T-helper 2 cell treated with Interferon-gamma antibody and Interleukin-4, amounts not matched to agents 5 μg/mL and 100 μg/mL, for 36 hours (primary cell): ENCODE measurements around the gene LPCAT1.
"Not testable (repeated sequence)": the region's sequence is repeated elsewhere in the genome, so short reads cannot be mapped to it uniquely, and the experiment has no call there.

ENCODE experiments used
- DNase-seq: peaks from one replicate; pipeline ENCODE4 v3.0.0; 2021; ENCODE audit warnings: low spot score
- H3K27ac Mint-ChIP-seq: one replicate; pipeline ENCODE4 v1.8.0; 2021; ENCODE audit warnings: mild to moderate bottlenecking, mixed read lengths
- H3K27me3 Mint-ChIP-seq: one replicate; pipeline ENCODE4 v1.8.0; 2021; ENCODE audit warnings: low read depth, mixed read lengths
- H3K36me3 Mint-ChIP-seq: one replicate; pipeline ENCODE4 v1.8.0; 2021; ENCODE audit warnings: low read depth, mixed read lengths
- H3K4me1 Mint-ChIP-seq: one replicate; pipeline ENCODE4 v1.8.0; 2021; ENCODE audit warnings: low read depth, mixed read lengths
- H3K4me3 Mint-ChIP-seq: one replicate; pipeline ENCODE4 v1.8.0; 2022; ENCODE audit warnings: mild to moderate bottlenecking, moderate library complexity, mixed read lengths
- H3K9me3 Mint-ChIP-seq: one replicate; pipeline ENCODE4 v1.8.0; 2021; ENCODE audit warnings: mixed read lengths

LPCAT1 gene

DNA sequence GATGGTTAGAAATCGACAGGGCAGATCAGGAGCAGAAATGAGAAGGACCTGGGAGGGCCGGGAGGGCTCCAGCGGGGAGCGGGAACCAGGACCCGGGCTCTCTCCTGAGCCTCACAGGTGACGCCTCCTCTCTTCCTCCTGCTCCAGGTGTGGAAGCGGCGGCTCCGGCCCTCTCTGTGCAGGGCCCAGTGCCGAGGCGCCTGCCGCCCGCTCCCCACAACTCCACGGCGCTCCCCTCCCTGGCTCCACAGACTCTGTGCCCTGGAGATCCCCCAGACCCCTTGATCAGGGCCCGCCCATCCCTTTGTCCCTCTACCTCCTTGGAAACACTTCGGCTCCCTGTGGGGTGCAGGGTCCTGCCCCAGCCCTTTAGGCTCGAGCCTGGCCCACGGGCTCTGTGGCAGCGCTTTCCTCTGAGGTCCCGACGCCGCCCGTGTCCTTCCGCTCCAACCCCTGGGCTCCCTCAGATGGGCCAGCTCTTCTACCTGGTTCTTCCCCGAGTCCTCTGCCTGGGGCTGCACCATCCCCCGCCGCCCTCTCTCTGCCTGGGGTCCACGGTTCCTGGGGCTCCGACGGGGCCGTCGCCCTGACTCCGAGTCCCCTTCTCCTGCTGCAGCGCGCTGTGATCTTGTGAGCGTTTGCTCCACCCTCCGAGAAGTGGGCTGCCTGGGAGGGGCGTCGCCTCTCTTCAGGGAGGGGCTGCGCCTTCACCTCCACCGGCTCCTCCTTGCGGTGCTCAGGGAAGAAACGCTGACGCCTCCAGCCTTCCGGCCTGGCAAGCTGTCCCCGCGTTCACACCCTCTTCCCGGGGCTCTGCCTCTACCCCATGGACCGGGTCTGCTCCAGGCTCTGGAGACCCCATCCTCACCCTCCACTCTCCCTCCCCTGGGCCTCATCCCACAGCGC lies 56.2 kb downstream of the LPCAT1 start:
- no peaks in the 10 kb centered on the region for H3K27me3 Mint-ChIP-seq
- H3K4me3 Mint-ChIP-seq: no peak overlapping the region
- no peaks in the 10 kb centered on the region for H3K4me1 Mint-ChIP-seq
- DNase-seq: no peak
- peaks cover 36% of the 10 kb centered on the region for H3K36me3 Mint-ChIP-seq
- no peak overlapping the region for H3K27ac Mint-ChIP-seq
- H3K9me3 Mint-ChIP-seq: peaks cover 9% of the 10 kb centered on the region

DNA sequence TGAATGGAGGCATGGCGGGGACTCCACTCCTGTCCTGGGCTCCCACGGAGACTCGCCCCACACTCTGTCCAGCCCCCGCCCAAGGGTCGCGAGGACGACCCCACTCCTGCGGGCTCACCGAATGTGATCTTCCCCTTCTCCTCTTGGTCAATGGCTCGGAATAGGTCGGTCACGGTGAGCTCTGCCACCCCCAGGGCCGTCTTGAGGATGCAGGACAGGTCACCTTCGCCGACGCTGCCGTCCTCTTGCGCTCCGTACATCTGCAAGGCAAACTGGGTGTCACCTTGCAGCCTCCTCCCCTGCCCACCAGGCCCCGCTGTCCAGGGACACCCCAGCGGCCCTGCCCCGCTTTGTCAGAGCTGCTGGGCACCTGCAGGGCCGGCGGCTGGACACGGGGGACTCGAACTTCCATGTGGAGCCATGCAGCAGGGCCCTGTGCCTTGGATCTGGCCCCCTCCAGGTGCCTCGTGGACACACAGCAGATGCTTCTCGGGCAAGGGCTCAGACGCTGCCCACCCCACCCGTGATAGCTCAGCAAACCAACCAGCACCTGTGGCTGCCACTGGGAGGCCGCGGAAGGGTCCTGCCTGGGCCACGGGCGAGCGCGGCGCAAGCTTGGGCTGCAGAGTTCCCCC lies 57.0 kb downstream of the LPCAT1 start:
- no peaks in the 10 kb centered on the region for H3K4me1 Mint-ChIP-seq
- H3K27ac Mint-ChIP-seq: no peak overlapping the region
- H3K9me3 Mint-ChIP-seq: peaks cover 9% of the 10 kb centered on the region
- no peak overlapping the region for H3K4me3 Mint-ChIP-seq
- no peaks in the 10 kb centered on the region for H3K27me3 Mint-ChIP-seq
- no peak for DNase-seq
- peaks cover 44% of the 10 kb centered on the region for H3K36me3 Mint-ChIP-seq

DNA sequence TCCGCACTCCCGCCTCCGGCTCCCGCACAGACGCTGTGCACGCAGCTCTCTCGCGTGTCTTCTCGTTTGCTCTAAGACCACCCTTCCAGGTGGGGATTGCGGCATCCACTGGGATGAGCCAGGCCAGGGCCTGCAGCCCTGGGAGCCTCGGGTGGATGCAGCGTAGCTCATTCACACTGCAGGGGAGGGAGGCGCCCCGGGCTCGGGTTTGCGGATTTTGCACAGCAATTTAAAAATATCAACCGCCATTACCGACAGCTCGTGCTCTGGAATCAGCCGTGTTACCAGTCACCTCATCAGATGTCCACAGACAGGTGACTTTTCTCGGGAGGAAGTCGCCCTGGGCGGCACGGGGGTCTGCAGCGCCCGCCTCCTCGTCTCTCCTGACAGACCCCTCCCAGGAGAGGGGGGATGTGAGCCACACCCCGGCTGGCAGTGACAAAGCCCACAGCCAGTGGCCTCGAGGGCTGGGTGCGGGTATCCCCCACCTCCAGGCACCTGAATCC lies 57.7 kb downstream of the LPCAT1 start:
- no peak for DNase-seq
- Mint-ChIP-seq H3K4me3 (no peak overlapping the region), H3K9me3 (peaks cover 9% of the 10 kb centered on the region), H3K36me3 (peaks cover 49% of the 10 kb centered on the region), H3K27ac (no peak overlapping the region), H3K27me3 (no peaks in the 10 kb centered on the region), H3K4me1 (no peaks in the 10 kb centered on the region)

DNA sequence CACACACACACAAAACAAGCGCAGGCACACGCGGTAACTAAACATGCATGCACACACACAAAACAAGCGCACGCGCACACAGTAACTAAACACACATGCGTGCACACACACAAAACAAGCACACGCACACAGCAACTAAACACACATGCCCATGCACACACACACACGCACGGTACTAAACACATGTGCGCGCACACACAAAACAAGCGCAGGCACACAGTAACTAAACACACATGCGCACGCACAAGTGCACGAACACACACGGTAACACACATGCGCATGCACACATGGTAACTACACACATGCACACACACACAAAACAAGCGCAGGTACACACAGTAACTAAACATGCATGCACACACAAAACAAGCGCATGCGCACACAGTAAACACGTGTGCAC lies 58.6 kb downstream of the LPCAT1 start:
- Mint-ChIP-seq H3K27me3 (no peaks in the 10 kb centered on the region), H3K27ac (no peak overlapping the region), H3K4me3 (no peak overlapping the region), H3K9me3 (peaks cover 9% of the 10 kb centered on the region), H3K36me3 (peaks cover 54% of the 10 kb centered on the region), H3K4me1 (no peaks in the 10 kb centered on the region)
- DNase-seq: no peak

DNA sequence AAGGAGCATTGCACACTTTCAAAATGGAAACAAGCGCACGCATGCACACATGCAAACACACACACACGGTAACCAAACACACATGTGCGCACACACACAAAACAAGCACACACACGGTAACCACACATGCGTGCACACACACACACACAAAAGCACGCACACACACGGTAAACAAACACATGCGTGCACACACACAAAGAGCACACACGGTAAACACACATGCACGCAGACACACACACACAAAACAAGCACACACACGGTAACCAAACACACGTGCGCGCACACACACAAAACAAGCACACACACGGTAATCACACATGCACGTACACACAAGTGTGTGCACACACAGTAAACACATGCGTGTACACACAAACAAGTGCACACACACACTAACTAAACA lies 59.2 kb downstream of the LPCAT1 start:
- H3K9me3 Mint-ChIP-seq: peaks cover 9% of the 10 kb centered on the region
- H3K27me3 Mint-ChIP-seq: no peaks in the 10 kb centered on the region
- peak overlapping the region; percentile 31 for H3K27ac Mint-ChIP-seq
- no peak for DNase-seq
- no peaks in the 10 kb centered on the region for H3K4me1 Mint-ChIP-seq
- no peak overlapping the region for H3K4me3 Mint-ChIP-seq
- peaks cover 57% of the 10 kb centered on the region for H3K36me3 Mint-ChIP-seq

DNA sequence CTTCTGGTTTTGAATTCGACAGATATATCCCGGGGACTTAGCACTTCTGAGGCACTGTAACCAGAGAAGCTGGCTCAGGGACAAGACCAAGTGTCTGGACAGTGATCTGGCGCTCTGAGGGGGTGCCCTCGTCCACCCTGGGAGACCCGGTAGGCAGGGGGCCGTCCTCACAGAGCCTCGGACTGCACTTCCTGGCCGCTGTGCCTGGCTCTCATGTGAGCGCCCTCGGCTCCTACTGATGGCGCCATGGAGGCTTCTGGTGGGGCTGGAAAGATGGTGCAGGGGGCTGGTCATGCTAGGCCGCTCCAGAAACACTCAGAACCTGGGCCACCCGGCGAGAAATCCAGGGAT lies 59.7 kb downstream of the LPCAT1 start:
- no peak overlapping the region for H3K27ac Mint-ChIP-seq
- no peak overlapping the region for H3K4me3 Mint-ChIP-seq
- H3K27me3 Mint-ChIP-seq: no peaks in the 10 kb centered on the region
- DNase-seq: no peak
- peaks cover 57% of the 10 kb centered on the region for H3K36me3 Mint-ChIP-seq
- H3K4me1 Mint-ChIP-seq: no peaks in the 10 kb centered on the region
- H3K9me3 Mint-ChIP-seq: peaks cover 9% of the 10 kb centered on the region

DNA sequence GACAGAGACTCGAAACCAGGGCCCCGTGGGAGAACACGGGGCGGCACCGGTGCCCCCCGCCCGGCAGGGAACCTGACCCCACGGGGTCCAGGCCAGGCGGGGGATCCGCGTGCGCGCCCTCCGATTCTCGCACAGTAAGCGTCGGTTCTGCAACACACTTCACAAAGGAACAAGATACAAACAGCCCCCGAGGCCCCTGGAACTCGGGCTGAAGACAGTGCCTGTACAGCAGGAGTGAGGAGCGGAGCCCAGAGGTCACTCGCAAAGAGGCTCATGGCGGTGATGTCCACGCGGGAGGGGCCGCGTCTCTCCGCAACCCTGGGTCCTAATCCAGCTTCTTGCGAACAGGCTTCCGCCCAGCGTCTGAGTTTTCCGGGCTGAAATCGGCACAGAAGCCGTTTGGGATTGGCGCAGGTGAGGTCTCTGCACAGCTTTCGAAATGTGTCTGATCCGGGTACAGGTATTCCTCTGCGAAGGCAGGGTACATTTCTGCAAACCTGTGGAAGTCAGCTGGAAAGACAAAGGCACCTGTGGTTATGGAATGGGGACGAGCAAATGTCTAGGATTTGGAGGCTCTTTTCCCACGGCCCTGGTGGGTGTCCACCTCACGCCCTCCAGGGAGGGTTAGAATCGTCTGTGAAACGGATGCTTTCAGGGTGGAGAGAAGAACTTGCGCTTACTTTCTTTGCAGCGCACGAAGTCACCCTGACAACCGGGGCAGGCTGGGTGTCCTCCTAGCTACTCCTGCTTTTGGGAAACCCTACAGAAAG lies 60.2 kb downstream of the LPCAT1 start:
- no peak for DNase-seq
- Mint-ChIP-seq H3K9me3 (peaks cover 10% of the 10 kb centered on the region), H3K36me3 (peaks cover 58% of the 10 kb centered on the region), H3K4me3 (no peak overlapping the region), H3K27me3 (no peaks in the 10 kb centered on the region), H3K27ac (no peak overlapping the region), H3K4me1 (no peaks in the 10 kb centered on the region)

DNA sequence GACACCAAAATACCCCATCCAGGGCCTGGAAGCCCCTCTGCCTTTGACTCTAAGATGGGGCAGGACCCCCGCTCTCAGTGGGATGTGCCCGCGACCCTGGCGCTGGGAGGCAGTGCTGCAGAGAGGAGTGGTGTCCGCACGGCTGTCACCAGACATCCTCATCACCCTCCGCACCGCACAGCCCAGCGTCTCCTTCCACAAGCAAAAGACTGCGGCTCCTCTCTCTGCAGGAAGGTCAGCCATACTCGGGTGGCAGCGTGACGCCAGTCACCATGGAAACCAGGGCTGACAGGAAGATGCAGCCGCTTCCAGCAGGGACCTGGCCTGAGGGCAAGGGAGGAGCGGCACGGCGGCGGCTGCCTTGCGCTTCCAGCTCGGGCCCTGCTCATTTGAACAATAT lies 61.4 kb downstream of the LPCAT1 start:
- H3K4me3 Mint-ChIP-seq: no peak overlapping the region
- no peak overlapping the region for H3K27ac Mint-ChIP-seq
- H3K36me3 Mint-ChIP-seq: peaks cover 56% of the 10 kb centered on the region
- DNase-seq: no peak
- no peaks in the 10 kb centered on the region for H3K27me3 Mint-ChIP-seq
- no peaks in the 10 kb centered on the region for H3K4me1 Mint-ChIP-seq
- H3K9me3 Mint-ChIP-seq: peaks cover 19% of the 10 kb centered on the region

DNA sequence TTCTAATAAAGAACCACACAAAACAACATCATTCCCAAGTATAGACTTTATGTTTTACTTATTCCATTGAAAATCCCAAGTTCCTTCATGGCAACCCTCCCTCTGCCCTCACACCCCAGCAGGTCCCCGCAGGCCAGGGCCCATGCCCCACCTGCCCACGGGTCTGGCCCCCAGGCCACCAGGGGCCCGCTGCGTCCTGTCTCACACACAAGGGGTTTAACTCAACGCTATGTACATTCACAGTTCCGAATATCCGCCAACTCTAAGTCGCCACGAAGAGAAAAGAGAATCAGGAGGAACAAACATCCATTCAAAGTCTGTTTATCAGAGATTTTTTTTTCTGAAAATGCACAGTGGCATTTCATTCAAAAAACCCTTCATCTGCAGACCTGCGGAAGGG lies 62.4 kb downstream of the LPCAT1 start:
- DNase-seq: no peak
- no peaks in the 10 kb centered on the region for H3K27me3 Mint-ChIP-seq
- peaks cover 26% of the 10 kb centered on the region for H3K9me3 Mint-ChIP-seq
- no peaks in the 10 kb centered on the region for H3K4me1 Mint-ChIP-seq
- H3K4me3 Mint-ChIP-seq: no peak overlapping the region
- no peak overlapping the region for H3K27ac Mint-ChIP-seq
- H3K36me3 Mint-ChIP-seq: peaks cover 53% of the 10 kb centered on the region

DNA sequence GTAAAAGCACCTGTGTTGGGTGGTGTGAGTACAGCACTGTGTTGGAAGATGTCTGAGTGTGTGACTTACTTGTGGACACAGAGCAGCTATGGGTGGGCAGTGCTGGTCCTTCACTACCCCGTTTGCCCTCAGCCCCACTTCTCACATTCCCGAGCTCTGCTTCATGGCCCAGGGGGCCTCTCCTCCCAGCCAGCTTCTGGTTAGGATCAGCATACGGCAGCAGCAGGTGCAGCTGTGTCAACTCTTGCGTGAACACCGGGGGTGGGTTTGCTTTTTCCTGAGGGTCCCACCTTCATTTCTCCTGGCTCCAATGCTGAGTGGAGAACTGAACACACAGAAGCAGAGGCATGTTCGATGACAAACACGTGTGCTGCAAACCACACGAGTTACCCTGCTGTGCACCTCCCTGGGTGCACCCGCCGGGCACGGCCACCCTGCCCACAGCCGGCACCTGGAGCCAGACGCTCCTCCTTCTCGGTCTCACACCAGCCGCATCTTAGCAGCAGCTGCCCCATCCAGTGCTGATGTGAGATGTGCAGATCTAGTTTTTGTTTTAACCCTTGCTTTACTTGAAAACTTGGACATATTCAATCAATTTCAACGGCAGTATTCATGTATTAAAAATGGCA lies 63.6 kb downstream of the LPCAT1 start:
- Mint-ChIP-seq H3K4me3 (no peak overlapping the region), H3K36me3 (peaks cover 45% of the 10 kb centered on the region), H3K27ac (no peak overlapping the region), H3K9me3 (peaks cover 32% of the 10 kb centered on the region), H3K27me3 (no peaks in the 10 kb centered on the region), H3K4me1 (no peaks in the 10 kb centered on the region)
- DNase-seq: no peak

DNA sequence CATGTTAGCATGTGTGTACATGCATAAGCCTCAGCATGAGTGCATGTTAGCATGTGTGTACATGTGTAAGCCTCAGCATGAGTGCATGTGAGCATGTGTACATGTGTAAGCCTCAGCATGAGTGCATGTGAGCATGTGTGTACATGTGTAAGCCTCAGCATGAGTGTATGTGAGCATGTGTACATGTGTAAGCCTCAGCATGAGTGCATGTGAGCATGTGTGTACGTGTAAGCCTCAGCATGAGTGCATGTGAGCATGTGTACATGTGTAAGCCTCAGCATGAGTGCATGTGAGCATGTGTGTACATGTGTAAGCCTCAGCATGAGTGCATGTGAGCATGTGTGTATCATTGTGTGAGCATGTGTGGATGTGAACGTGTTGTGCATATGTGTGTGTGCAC lies 64.3 kb downstream of the LPCAT1 start:
- not testable (repeated sequence) for DNase-seq, H3K27ac Mint-ChIP-seq, H3K4me3 Mint-ChIP-seq, H3K27me3 Mint-ChIP-seq, H3K4me1 Mint-ChIP-seq
- Mint-ChIP-seq H3K9me3 (peaks cover 35% of the 10 kb centered on the region), H3K36me3 (peaks cover 37% of the 10 kb centered on the region)

DNA sequence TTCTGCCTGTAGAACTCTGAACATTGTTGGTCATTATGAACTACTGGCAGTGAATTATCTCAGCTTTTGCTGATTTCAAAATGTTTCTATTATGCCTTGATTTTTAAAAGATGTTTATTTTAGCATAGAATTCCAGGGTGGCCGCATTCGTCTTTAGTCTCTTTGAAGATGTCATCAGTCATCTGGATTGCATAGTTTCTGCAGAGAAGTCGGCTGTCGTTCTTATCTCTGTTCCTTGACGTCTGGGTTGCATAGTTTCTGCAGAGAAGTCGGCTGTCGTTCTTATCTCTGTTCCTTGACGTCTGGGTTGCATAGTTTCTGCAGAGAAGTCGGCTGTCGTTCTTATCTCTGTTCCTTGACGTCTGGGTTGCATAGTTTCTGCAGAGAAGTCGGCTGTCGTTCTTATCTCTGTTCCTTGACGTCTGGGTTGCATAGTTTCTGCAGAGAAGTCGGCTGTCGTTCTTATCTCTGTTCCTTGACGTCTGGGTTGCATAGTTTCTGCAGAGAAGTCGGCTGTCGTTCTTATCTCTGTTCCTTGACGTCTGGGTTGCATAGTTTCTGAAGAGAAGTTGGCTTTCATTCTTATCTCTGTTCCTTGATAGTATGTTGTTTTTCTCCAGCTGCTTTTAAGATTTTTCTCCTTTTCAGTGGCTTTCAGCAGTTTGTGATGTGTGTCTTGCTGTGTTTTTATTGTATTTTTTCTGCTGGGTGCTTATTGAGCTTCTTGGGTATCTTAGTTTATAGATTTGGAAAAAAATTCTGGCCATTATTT lies 67.5 kb downstream of the LPCAT1 start:
- H3K27ac Mint-ChIP-seq, DNase-seq, H3K4me1 Mint-ChIP-seq, H3K4me3 Mint-ChIP-seq: not testable (repeated sequence)
- peaks cover 12% of the 10 kb centered on the region for H3K27me3 Mint-ChIP-seq
- H3K36me3 Mint-ChIP-seq: peaks cover 14% of the 10 kb centered on the region
- H3K9me3 Mint-ChIP-seq: peaks cover 49% of the 10 kb centered on the region

DNA sequence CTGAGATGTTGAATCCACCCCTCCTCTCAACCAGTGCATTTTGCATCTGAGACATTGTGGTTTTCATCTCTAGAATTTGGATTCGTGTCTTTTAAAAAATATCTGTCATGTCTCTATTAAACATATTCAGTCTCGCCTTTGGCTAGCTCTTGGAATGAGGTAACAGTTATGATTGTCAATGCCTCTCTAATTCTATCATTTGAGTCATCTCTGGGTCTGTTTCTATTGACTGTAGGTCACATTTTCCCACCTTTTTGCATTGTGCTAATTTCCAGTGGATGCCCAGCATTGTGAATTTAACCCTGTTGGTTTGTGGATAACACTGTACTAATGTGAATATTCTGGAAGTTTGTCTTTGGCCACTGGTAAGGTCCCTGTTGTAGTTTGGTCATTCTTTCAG lies 70.1 kb downstream of the LPCAT1 start:
- Mint-ChIP-seq H3K9me3 (peaks cover 49% of the 10 kb centered on the region), H3K4me3 (no peak overlapping the region), H3K4me1 (no peaks in the 10 kb centered on the region), H3K27ac (no peak overlapping the region), H3K36me3 (peaks cover 4% of the 10 kb centered on the region), H3K27me3 (peaks cover 31% of the 10 kb centered on the region)
- no peak for DNase-seq
